ENCODE results near the gene BAZ1A.

GRCh38 chr14:34742270-34743115 lies 132.7 kb downstream of the BAZ1A start:
- TF ChIP-seq CTCF (IDR thresholded peaks at IDR 0.05) (no peak), POLR2A (IDR thresholded peaks at IDR 0.05) (no peak)
